ENCODE data around the gene NSF. TPM values are rescaled to one million over a fixed set of nuclear protein-coding genes. Genes with fewer than 3 reads are reported as not detected.
"Not testable (repeated sequence)": the region's sequence is repeated elsewhere in the genome, so short reads cannot be mapped to it uniquely, and the experiment has no call there.

The NSF gene
- total RNA-seq, 2 donors from 2014 or later: 28.8 to 35.8 TPM

GRCh38 chr17:46768896-46769295, 178.4 kb downstream of the NSF start:
- not testable (repeated sequence) for ATAC-seq, DNase-seq
- intact Hi-C loops (cut with DNase I): loop anchor here in 1 of 2 donors (5.0 kb wide), 1 partner anchor 48 kb away; the partner anchor contains the start of gene WNT3

DNA sequence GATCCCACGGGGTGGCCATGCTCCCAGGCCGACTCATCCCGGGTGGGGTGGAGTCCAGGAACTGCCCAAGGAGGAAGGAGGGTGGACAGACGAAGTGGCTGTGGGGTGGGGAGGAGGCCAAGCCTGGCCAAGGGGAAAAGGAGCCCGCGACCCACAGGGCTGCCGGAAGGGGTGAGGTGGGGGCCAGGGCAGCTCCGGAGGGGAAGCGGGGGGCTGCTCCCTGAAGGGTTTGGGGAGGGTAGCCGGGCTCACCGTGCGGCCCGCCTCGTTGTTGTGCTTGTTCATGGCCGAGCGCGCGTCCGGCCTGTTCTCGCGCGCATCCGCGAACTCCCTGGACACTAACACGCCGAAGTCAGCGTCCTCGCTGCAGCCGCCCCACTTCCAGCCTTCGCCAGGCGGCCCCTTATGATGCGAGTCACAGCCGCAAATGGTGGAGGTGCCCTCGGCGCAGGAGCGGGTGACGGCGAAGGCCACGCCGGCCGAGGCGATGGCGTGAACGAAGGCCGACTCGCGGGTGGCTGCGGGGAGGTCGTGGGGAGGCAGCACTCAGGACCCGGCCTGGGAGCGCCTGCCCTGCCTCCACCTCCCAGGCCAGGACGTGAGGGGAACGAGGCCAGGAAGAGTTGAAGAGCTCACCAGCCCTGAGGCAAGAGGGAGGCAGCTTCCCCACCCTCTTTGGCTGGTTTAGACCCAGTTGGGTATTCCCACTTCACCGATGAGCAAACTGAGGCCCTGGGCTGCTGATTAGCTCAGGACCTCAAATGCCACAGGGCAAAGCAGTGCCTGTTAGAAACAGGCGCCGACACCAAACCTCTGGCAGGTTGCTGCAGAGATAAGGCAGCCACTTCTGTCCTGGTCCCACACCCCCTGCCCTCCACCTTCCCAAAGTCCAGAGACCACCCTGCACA, 179.3 kb downstream of the NSF start:
- intact Hi-C loops (cut with DNase I): loop anchor here (5.0 to 10.0 kb wide), 2 partner anchors 48 to 55 kb away; partner anchors contain the start of gene WNT3 (in 1 of the 2)
- no peak for ATAC-seq

DNA sequence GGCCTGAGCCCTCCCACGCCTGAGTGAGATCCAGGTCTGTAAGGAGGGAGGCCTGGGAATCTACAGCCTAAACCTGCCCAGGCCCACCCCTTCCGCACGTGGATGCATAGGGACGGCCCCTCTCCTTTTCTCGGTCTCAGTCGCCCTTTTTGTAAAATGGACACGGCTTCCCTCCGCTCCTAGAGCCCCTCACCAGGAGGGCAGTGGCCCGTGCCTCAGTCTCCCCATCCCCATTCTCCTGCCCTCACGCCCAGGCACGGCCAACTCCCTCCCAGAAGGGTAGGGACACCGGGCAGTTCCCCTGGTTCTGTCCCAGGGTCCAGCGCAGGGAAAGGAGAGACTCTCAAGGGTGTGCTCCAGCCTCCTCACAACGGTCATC, 180.0 kb downstream of the NSF start:
- DNase-seq (no peak), ATAC-seq (no peak)
- intact Hi-C loops (cut with DNase I): loop anchor here in 1 of 2 donors (10.0 kb wide), 1 partner anchor 56 kb away; no protein-coding TSS in a partner anchor

More for the DNA sequence above, 179.3 kb downstream of the NSF start:
- DNase-seq: no peak

DNA sequence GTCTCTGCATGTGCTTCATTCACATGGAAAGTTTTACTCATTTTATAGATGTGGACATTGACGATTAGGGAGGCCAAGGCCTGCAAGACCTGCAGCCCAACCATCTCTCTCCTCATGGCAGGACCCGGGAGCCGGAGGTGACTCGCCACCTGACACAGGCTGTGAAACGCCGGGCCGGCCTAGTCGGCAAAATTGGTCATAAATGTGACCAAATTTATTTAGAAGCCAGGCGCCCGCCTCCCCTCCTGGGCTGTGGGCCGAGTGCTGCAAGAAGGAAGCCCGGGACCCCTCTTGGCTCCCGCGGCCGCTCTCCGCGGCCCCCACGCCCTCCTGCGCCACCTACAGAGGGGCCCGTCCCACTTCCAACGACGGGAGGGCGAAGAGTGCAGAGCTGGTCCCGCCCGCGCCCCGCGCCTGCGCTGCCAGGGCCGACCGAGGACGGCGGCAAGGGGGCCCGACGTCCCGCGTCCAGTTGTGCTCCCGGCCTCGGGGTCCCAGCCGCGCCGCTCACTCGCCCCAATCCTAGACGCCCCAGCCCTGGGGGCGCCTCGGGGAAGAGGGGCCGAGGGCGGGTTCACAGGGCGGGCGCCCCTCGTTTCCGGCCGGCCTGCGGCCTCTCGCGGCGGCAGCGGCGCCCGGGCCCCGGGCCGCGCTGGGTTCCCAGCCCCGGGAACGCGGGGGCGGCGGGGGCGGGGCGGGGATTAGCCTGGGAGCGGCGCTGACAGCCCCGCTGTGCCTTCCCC, 180.5 kb downstream of the NSF start:
- intact Hi-C loops (cut with DNase I): loop anchor here in 1 of 2 donors (10.0 kb wide), 1 partner anchor 56 kb away; no protein-coding TSS in a partner anchor
- peak; percentile 48 for DNase-seq
- ATAC-seq: peak; percentile 75 to 77

- intact Hi-C loops (cut with DNase I): loop anchor here in 1 of 2 donors (10.0 kb wide), 1 partner anchor 57 kb away; no protein-coding TSS in a partner anchor
- DNase-seq (peak; percentile 46), ATAC-seq (peak; percentile 38)
These were observed 181.3 kb downstream of the NSF start for GRCh38 chr17:46771561-46772474.

DNA sequence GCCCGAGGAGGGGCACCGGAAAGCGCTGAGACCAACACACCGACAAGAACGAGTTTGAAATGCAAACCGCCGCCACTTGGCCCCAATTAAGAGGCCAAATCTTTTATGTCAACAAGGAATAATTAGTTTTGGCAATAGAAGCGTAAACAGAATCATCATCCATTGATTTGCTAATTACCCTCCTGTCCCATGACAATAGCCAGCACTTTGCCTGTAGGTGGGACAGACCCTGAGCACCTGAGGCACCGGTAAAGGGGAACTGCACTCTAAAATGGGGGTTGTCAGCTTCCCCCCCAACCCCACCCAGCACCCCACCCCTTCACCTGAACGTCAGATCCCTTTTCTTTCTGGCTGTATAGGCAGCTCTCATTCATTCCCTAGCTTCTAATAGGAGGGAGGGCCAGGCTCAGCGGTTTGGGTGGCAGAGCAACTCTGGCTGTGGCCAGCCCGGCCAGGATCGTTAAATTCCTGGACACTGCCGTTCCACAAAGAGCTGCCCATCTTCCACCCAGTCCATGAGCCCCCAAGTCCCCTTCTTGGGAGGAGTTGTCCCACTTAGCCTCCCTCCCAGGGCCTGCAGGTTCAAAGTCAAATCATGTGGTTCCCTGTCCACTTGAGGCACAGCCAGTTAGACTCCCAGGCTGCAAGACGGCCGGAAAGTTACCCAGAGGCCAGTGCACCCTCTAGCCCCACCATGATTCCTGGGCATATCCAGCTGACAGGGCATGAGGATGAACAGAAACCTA, 182.2 kb downstream of the NSF start:
- intact Hi-C loops (cut with DNase I): loop anchor here in 1 of 2 donors (10.0 kb wide), 1 partner anchor 58 kb away; no protein-coding TSS in a partner anchor
- DNase-seq (no peak), ATAC-seq (no peak)

DNA sequence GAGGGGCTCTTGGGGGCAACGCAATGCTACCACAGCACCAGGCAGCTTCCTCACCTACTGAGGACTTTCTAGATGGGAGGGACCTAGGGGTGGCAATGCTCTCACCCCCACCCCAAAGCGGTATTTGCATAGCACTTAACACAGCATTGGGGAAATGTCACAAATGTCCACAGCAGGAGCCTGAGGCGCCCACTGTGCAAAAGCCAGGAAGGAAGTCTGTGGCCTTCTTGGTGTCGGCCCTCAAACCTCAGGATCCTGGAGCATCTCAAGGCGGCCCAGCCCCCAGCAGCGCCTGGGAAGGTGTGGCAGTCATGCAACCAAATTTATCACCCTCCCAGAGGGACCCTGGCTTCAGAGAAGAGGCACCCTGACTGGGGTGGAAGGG, 182.7 kb downstream of the NSF start:
- intact Hi-C loops (cut with DNase I): loop anchor here in 1 of 2 donors (10.0 kb wide), 1 partner anchor 58 kb away; no protein-coding TSS in a partner anchor
- ATAC-seq (no peak), DNase-seq (no peak)

- intact Hi-C loops (cut with DNase I): loop anchor here in 1 of 2 donors (10.0 kb wide), 1 partner anchor 59 kb away; no protein-coding TSS in a partner anchor
- ATAC-seq (no peak), DNase-seq (no peak)
These were observed 183.2 kb downstream of the NSF start for GRCh38 chr17:46773676-46774075.

DNA sequence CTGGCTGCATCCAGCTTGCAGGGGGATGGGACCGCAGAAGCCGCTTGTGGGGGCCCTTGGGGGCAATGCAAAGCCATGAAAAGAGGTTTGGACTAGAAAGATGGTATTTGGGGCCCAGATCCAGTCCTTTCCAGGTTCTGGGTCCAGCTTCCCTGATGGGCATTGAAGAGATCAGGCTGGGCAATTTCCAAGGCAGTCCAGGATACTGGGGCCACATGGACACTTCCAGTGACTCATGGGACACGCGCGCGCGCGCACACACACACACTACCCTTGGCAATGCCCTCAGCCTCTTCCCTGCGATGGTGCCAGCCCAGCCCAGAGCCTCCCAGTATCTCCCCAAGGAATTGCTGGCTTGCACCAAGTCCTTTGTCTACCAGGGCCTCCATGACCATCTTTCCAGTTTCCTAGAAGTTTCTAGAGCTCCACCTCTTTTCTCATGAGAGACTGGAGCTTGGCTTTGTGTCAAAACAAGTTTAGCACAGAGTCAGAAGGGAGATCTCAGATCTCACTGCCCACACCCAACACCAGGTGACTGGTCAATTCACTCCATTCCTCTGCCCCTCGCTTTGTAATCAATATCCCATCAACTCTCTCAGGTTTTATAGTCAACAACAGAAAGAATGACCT, 183.8 kb downstream of the NSF start:
- no peak for ATAC-seq
- intact Hi-C loops (cut with DNase I): loop anchor here in 1 of 2 donors (10.0 kb wide), 1 partner anchor 59 kb away; no protein-coding TSS in a partner anchor
- no peak for DNase-seq

DNA sequence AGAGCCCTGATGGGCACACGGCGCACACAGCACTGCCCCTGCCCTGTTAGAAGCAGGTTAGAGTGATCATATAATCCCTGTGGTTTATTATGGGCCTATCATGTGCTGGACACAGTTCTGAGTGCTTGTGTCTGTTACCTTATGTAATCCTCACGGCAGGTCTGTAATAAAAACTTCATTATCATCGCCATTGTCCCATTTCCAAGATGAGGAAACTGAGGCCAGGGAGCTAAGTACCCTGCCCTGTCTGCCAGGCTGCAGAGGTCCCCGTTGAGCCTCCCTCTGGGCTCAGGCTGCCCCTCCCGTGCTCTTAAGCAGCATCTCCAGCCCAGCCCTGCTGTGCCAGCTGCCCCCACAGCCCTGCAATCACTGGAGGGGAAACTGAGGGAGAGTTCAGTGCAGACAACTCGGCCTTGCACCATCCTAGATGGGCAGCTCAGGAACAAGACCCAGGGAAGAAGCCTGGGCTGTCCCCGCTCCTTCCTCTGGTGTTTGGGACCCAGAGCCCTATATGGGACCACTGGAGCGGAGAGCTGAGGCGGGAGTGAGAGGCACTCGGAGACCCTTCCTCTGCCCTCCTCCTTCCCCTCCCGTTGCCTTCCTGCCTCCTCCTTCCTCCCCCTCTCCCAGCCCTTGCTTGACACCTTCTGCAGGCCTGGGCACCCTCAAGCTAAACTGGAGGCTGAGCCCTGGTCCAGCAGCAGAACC, 186.0 kb downstream of the NSF start:
- ATAC-seq: no peak
- intact Hi-C loops (cut with DNase I): loop anchor here in 1 of 2 donors (10.0 kb wide), 1 partner anchor 62 kb away; no protein-coding TSS in a partner anchor

DNA sequence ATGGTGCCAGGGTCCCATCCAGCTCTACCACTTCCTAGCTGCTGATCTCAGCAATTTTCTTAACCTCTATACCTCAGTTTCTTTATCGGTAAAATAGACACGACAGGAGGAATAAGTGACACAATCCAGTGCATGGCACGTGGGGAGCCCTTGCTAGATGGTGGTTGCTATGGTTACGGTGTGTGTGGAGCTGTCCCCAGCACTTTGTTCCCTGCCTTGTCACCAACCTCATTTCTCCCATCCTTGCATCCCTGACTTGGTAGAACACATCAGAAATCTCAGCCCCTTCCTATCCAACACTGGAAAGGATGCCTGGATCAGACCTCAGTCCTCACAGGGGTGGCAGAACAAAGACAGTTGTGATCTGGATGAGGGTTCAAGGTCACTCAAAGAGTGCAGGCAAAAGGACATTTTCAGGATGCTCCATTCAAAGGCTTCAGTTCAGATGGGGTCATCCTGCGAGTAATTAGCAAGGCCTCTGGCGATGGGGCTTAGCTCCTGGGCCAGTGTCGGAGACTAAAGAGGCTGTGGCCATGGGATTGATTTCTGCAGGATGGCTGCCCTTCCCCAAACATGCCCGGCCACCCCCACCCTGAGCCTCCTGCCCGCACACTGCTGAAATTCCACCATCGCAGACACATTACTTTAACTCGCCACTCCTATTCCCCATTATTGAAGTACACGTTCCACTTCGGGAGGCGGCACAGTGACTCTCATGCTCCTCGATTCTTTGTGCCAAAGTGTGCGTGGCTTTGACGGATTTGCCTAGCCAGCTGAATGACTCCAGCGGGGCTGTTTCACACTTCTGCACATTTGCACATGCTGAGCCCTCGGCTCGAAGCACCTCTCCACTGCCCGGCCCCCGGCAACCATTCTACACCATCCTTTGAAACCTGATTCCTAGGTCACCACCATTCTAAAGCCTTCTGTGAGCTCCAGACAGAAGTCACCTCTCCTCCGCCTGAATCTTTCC, 187.8 kb downstream of the NSF start:
- ATAC-seq: no peak
- intact Hi-C loops (cut with DNase I): loop anchor here in 1 of 2 donors (10.0 kb wide), 1 partner anchor 63 kb away; no protein-coding TSS in a partner anchor

More for the DNA sequence above, 186.0 kb downstream of the NSF start:
- no peak for DNase-seq

GRCh38 chr17:46780003-46780373, 189.5 kb downstream of the NSF start:
- DNase-seq (no peak), ATAC-seq (no peak)
- intact Hi-C loops (cut with DNase I): no loop called here

More for the DNA sequence above, 187.8 kb downstream of the NSF start:
- no peak for DNase-seq

DNA sequence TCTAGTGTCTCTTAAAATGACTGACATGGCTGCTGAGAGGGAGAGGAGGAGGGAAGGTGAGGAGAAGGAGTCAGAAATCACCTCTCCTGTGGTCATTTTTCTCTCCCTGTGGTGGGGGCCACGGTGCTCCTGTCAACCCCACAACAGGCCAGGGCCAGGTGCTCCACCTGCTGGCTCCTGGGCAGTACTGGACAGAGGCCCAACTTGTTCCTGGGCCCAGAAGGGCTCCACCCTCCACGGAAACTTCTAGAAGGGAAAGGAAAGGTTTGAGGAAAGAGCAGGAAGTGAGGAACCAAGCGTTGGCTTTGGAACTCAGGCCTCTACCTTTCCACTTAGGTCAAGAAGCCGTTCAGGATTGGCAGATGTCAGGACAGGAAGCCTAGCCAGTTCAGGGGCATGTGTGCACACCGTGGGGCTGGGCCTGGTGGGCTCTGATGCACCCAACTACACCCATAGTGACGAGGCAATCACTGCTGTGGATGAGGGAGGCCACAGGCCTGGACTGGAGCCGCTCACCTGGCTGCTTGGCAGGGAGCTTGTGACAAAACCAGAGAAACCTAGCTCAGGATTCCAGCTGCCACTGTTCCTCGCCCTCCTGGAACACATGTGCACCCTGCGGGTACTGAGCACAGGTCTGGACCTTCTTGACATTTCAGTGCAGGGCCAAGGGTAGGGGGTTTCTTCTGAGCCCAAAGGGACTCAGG, 191.9 kb downstream of the NSF start:
- intact Hi-C loops (cut with DNase I): no loop called here
- DNase-seq: no peak
- peak in 1 of 2 donors; percentile 57 for ATAC-seq

GRCh38 chr17:46783031-46783593, 192.6 kb downstream of the NSF start:
- DNase-seq: no peak
- no peak for ATAC-seq
- intact Hi-C loops (cut with DNase I): no loop called here

All from left cardiac atrium (tissue), 4 donors.